HepG2 (cell line): ENCODE data around the gene EFHD2. TPM values are rescaled to one million over a fixed set of nuclear protein-coding genes. Genes with fewer than 3 reads are reported as not detected.

Experiments used
- HIVEP1 ChIP-seq: sonication (generic); formaldehyde crosslinking; IDR thresholded peaks from 2 replicates; pipeline ENCODE4 v1.4.0; 2020; ENCODE audit warnings: mild to moderate bottlenecking, missing genetic modification reagents
- KDM5A ChIP-seq: fragments of 200-600 bp; sonication (generic); IDR thresholded peaks from 2 replicates; pipeline ENCODE4 v1.7.0; 2018; ENCODE audit warnings: antibody characterized with exemption, mild to moderate bottlenecking, low read length, borderline replicate concordance
- MXD4 ChIP-seq: IDR thresholded peaks from 2 replicates; pipeline ENCODE4 v1.6.1; 2016; ENCODE audit warnings: mild to moderate bottlenecking, missing biosample characterization, missing genetic modification reagents
- NFKB2 ChIP-seq: sonication (generic); formaldehyde crosslinking; IDR thresholded peaks from 2 replicates; pipeline ENCODE4 v1.4.0; 2020; ENCODE audit warnings: missing genetic modification reagents, borderline replicate concordance
- NR1H2 ChIP-seq: sonication (generic); formaldehyde crosslinking; IDR thresholded peaks from 2 replicates; pipeline ENCODE4 v1.8.1; 2022; ENCODE audit warnings: low read depth, missing genetic modification reagents, borderline replicate concordance
- POGK ChIP-seq: sonication (generic); formaldehyde crosslinking; conservative IDR thresholded peaks from 2 replicates; pipeline ENCODE4 v1.8.0; 2022; ENCODE audit warnings: mild to moderate bottlenecking, moderate library complexity, missing genetic modification reagents
- POLR2A ChIP-seq, 2 experiments: IDR thresholded peaks; 2 replicates each; pipeline ENCODE4 v1.6.1; 2011; ENCODE audit warnings: low read depth in 2 of 2, low read length in 2 of 2, mild to moderate bottlenecking in 1 of 2, moderate library complexity in 1 of 2; ENCODE audit not compliant: insufficient read depth in 1 of 2
- SATB2 ChIP-seq: sonication (generic); formaldehyde crosslinking; IDR thresholded peaks from 2 replicates; pipeline ENCODE4 v1.5.0; 2020; ENCODE audit warnings: missing genetic modification reagents
- SOX6 ChIP-seq, 2 experiments: fragments of 450-650 bp in 1 of 2; sonication (generic) in 1 of 2; formaldehyde crosslinking in 1 of 2; IDR thresholded peaks; 2 replicates each; pipeline versions ENCODE4 v1.4.0 to v1.6.1; 2017 to 2020; ENCODE audit warnings: antibody characterized with exemption in 1 of 2, mild to moderate bottlenecking in 1 of 2, missing genetic modification reagents in 1 of 2
- SRSF1 ChIP-seq: fragments of 200-400 bp; formaldehyde crosslinking; optimal IDR thresholded peaks from 2 replicates; pipeline ENCODE3; 2017; ENCODE audit warnings: mild to moderate bottlenecking, low read depth, low read length, moderate library complexity
- ZFP62 ChIP-seq: sonication (generic); formaldehyde crosslinking; IDR thresholded peaks from 2 replicates; pipeline ENCODE4 v1.4.0; 2020; ENCODE audit warnings: missing genetic modification reagents
- ZNF143 ChIP-seq: sonication (generic); formaldehyde crosslinking; IDR thresholded peaks from 2 replicates; pipeline ENCODE4 v1.4.0; 2020; ENCODE audit warnings: missing genetic modification reagents
- ZNF33B ChIP-seq: sonication (generic); formaldehyde crosslinking; IDR thresholded peaks from 2 replicates; pipeline ENCODE4 v1.5.1; 2020; ENCODE audit warnings: mild to moderate bottlenecking, missing genetic modification reagents
- ZNF496 ChIP-seq: sonication (generic); formaldehyde crosslinking; IDR thresholded peaks from 2 replicates; pipeline ENCODE4 v1.8.1; 2023; ENCODE audit warnings: mild to moderate bottlenecking, moderate library complexity, missing genetic modification reagents; ENCODE audit not compliant: insufficient replicate concordance
- ZNF589 ChIP-seq: sonication (generic); formaldehyde crosslinking; conservative IDR thresholded peaks from 2 replicates; pipeline ENCODE4 v1.8.0; 2022; ENCODE audit warnings: mild to moderate bottlenecking, moderate library complexity, missing genetic modification reagents
- ZNF615 ChIP-seq: sonication (generic); formaldehyde crosslinking; IDR thresholded peaks from 2 replicates; pipeline ENCODE4 v1.5.0; 2020; ENCODE audit warnings: mild to moderate bottlenecking, missing genetic modification reagents, borderline replicate concordance
- ZSCAN30 ChIP-seq: sonication (generic); formaldehyde crosslinking; IDR thresholded peaks from 2 replicates; pipeline ENCODE4 v1.5.0; 2020; ENCODE audit warnings: mild to moderate bottlenecking, missing genetic modification reagents
- polyA plus RNA-seq, 8 experiments: library from polyadenylated mRNA; depleted of rRNA in 3 of 8; stranded (reverse) in 7 of 8; unstranded in 1 of 8; fragments of >200 nt; fragmentation: Illumina TruSeq in 4 of 8; extraction: Trizol in 4 of 8; gene quantifications; 2 replicates each; pipeline versions ENCODE4 v1.2.1 to v1.2.3, GENCODE V29; 2011 to 2016; ENCODE audit warnings: low read depth in 4 of 8, missing spikeins in 1 of 8, mixed read lengths in 1 of 8; ENCODE audit not compliant: insufficient read depth in 1 of 8
- total RNA-seq, 5 experiments: library from RNA; depleted of rRNA; stranded (reverse); fragments of >200 nt; fragmentation: Illumina TruSeq; extraction: Trizol; gene quantifications; 2 replicates each; pipeline ENCODE4 v1.2.3, GENCODE V29; 2016; ENCODE audit warnings: low read depth in 1 of 5
- TF ChIP-seq, protein P1 (sequence below): fragments of 450-650 bp; IDR thresholded peaks from 2 replicates; pipeline ENCODE4 v1.6.1; 2016
- TF ChIP-seq, protein P2 (sequence below): sonication (generic); formaldehyde crosslinking; IDR thresholded peaks from 2 replicates; pipeline ENCODE4 v1.4.0; 2020; ENCODE audit warnings: low read depth, missing genetic modification reagents
- TF ChIP-seq, protein P3 (sequence below): sonication (generic); formaldehyde crosslinking; IDR thresholded peaks from 2 replicates; pipeline ENCODE4 v1.5.0; 2020; ENCODE audit warnings: mild to moderate bottlenecking, missing genetic modification reagents
- TF ChIP-seq, protein P4 (sequence below): IDR thresholded peaks from 2 replicates; pipeline ENCODE4 v1.6.1; 2016; ENCODE audit warnings: low read depth, borderline replicate concordance

The EFHD2 gene
- total and polyA plus RNA-seq, 2 of the 13 experiments (the other 11 are each of a cell fraction or from before 2014, with no cell fraction given), result 9.4 to 12.7 TPM

DNA sequence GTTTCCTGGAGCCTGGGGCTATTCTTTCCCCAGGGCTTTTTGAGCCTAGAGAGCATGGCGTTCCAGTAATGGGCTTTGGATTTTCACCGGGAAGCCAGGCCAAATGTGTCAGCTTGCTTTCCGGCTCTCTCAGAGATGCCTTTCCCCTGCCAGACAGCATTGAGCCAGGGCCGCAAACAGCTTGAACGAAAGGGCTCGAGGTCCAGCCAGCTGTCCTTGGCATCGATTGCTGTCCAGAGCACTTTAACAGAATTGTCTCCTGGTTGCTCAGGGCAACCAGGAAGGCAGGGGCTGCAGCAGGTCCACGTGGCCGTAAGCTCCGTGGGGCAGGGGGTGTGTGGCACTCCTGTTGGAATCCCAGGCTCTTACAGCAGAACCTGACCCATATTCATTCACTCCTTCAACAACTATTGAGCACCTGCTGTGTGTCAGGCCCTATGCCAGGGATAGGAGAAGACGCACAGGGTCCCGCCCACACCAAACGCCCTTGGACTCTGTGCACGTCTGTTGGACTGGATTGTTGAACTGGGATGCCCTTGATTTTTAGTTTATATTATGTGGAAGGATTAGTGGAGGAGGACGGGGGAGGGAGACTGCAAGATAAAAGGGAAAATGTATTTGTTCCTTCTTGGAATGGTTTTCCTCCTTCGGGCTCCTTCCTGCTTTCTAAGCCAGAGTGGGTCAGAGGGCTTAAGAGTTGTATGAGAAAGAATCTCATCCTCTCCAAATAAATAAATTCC is 38.7 kb upstream of the EFHD2 start (continued):
- TF ChIP-seq, protein P1, sequence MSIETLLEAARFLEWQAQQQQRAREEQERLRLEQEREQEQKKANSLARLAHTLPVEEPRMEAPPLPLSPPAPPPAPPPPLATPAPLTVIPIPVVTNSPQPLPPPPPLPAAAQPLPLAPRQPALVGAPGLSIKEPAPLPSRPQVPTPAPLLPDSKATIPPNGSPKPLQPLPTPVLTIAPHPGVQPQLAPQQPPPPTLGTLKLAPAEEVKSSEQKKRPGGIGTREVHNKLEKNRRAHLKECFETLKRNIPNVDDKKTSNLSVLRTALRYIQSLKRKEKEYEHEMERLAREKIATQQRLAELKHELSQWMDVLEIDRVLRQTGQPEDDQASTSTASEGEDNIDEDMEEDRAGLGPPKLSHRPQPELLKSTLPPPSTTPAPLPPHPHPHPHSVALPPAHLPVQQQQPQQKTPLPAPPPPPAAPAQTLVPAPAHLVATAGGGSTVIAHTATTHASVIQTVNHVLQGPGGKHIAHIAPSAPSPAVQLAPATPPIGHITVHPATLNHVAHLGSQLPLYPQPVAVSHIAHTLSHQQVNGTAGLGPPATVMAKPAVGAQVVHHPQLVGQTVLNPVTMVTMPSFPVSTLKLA, result peak; percentile 84
- no peak for TF ChIP-seq ZFP62 (CRISPR knock-in tag)
- TF ChIP-seq, protein P2, sequence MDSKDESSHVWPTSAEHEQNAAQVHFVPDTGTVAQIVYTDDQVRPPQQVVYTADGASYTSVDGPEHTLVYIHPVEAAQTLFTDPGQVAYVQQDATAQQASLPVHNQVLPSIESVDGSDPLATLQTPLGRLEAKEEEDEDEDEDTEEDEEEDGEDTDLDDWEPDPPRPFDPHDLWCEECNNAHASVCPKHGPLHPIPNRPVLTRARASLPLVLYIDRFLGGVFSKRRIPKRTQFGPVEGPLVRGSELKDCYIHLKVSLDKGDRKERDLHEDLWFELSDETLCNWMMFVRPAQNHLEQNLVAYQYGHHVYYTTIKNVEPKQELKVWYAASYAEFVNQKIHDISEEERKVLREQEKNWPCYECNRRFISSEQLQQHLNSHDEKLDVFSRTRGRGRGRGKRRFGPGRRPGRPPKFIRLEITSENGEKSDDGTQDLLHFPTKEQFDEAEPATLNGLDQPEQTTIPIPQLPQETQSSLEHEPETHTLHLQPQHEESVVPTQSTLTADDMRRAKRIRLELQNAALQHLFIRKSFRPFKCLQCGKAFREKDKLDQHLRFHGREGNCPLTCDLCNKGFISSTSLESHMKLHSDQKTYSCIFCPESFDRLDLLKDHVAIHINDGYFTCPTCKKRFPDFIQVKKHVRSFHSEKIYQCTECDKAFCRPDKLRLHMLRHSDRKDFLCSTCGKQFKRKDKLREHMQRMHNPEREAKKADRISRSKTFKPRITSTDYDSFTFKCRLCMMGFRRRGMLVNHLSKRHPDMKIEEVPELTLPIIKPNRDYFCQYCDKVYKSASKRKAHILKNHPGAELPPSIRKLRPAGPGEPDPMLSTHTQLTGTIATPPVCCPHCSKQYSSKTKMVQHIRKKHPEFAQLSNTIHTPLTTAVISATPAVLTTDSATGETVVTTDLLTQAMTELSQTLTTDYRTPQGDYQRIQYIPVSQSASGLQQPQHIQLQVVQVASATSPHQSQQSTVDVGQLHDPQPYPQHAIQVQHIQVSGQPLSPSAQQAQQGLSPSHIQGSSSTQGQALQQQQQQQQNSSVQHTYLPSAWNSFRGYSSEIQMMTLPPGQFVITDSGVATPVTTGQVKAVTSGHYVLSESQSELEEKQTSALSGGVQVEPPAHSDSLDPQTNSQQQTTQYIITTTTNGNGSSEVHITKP, result no peak
- TF ChIP-seq SATB2 (CRISPR knock-in tag), result no peak
- no peak for TF ChIP-seq ZNF615
- peak; percentile 85; the same call in 1 of the 2 replicates for TF ChIP-seq MXD4 (CRISPR knock-in tag)
- 0 out of 2 replicates have a peak, but pooled peaks have one; percentile 40 for TF ChIP-seq ZNF589 (CRISPR knock-in tag)
- TF ChIP-seq SRSF1, result no peak
- no peak for TF ChIP-seq POLR2A (IDR thresholded peaks at IDR 0.05; ENCODE audit: insufficient read depth in 1 of 2, low read depth in 2 of 2, low read length in 2 of 2)
- TF ChIP-seq ZSCAN30 (CRISPR knock-in tag), result no peak
- 0 out of 2 replicates have a peak, but pooled peaks have one; percentile 45 for TF ChIP-seq HIVEP1 (CRISPR knock-in tag)
- no peak for TF ChIP-seq KDM5A
- TF ChIP-seq SOX6 (IDR thresholded peaks at IDR 0.05), result no peak
- TF ChIP-seq SOX6 (CRISPR knock-in tag; IDR thresholded peaks at IDR 0.05), result peak; percentile 72
- TF ChIP-seq NR1H2 (CRISPR knock-in tag), result no peak
- TF ChIP-seq, protein P3, sequence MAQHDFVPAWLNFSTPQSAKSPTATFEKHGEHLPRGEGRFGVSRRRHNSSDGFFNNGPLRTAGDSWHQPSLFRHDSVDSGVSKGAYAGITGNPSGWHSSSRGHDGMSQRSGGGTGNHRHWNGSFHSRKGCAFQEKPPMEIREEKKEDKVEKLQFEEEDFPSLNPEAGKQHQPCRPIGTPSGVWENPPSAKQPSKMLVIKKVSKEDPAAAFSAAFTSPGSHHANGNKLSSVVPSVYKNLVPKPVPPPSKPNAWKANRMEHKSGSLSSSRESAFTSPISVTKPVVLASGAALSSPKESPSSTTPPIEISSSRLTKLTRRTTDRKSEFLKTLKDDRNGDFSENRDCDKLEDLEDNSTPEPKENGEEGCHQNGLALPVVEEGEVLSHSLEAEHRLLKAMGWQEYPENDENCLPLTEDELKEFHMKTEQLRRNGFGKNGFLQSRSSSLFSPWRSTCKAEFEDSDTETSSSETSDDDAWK, result no peak
- 0 out of 2 replicates have a peak, but pooled peaks have one; percentile 55 for TF ChIP-seq ZNF33B
- no peak for TF ChIP-seq POGK (CRISPR knock-in tag)
- TF ChIP-seq ZNF496 (CRISPR knock-in tag), result no peak
- no peak for TF ChIP-seq ZNF143 (CRISPR knock-in tag)
- TF ChIP-seq, protein P4, sequence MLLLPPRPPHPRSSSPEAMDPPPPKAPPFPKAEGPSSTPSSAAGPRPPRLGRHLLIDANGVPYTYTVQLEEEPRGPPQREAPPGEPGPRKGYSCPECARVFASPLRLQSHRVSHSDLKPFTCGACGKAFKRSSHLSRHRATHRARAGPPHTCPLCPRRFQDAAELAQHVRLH (CRISPR knock-in tag), result no peak
- TF ChIP-seq NFKB2 (CRISPR knock-in tag), result no peak
